ENCODE measurements around the gene SLC44A5.
"Not testable (repeated sequence)": the region's sequence is repeated elsewhere in the genome, so short reads cannot be mapped to it uniquely, and the experiment has no call there.

The SLC44A5 gene

DNA sequence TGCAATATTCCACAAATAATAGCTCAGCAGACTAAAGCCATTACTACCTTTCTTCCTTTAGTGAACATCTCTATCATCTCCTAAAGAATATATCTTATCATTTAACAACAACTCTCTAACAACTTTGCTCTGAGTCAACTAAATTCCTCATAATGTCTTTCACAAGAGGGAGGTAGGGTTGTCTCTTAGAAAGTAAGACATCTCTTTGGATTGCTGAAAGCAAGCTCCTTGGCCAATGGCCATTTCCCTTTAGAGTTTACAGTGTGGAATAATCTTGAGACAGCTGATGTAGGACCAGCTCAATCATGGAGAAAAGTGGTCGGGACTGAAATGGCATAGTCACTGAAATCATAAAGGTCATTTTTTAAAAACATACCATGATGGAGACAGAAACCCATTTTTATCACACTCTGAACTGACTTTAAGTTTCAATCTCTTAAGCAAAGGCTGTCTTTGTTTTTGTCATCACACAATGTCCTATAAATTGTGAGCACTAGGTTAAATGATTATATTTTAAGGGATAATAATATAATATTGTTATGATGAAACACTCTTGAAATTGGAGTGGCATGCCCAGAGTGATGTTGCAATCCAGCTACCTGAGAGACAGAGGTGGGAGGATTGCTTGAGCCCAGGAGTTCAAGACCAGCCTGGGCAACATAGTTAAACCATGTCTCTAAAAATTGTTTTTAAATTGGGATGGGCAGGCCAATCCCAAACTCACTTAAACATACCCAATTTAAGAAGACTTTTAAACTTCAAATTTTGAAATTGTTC is 91.1 kb downstream of the SLC44A5 start:
- DNase-seq (ENCODE audit: insufficient read length) (no peak), FAIRE-seq (no peak)
- TF ChIP-seq POLR2A (IDR thresholded peaks at IDR 0.05; ENCODE audit: low read depth, low read length): no peak
- no peak for TF ChIP-seq TAF1 (IDR thresholded peaks at IDR 0.05; ENCODE audit: borderline replicate concordance, low read depth, low read length)
- no peak for TF ChIP-seq POLR2AphosphoS5 (IDR thresholded peaks at IDR 0.05; ENCODE audit: low read depth, low read length)

DNA sequence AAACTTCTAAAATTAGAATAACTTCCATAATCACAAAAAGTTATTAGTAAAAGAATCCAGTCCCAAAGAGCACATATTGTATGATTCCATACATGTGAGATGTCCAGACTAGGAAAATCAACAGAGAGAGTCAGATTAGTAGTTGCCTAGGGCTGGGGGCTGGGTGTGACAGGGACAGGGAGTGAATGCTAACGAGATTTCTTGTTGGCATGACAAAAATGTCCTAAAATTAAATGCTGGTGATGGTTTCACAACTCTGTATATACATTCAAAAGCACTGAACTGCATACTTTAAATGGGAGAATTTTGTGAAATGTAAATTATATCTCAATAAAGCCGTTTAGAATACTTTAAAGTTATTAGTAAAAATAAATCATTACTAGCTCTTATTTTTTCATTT is 92.2 kb downstream of the SLC44A5 start:
- TF ChIP-seq POLR2AphosphoS5 (IDR thresholded peaks at IDR 0.05; ENCODE audit: low read depth, low read length) (no peak), POLR2A (IDR thresholded peaks at IDR 0.05; ENCODE audit: low read depth, low read length) (no peak), TAF1 (IDR thresholded peaks at IDR 0.05; ENCODE audit: borderline replicate concordance, low read depth, low read length) (no peak)
- FAIRE-seq (no peak), DNase-seq (ENCODE audit: insufficient read length) (no peak)

DNA sequence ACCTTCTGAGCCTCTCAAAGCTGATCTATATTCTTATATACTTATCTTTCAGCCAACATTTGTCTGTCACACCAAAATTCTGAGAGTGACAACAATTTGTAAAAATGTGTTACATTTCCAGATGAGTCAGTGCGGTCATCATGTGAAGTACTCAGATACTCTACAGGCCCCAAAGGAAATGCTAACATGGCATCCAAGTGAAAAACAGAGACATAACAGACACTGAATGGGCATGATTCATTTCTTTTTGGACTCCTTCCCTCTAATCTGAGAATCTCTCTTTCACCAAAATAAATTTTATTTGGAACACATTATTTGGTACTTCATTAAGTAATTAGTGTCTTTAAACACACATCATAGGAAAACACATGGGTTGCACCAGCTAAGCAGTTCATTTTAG is 96.6 kb downstream of the SLC44A5 start:
- FAIRE-seq (no peak), DNase-seq (ENCODE audit: insufficient read length) (no peak)
- TF ChIP-seq POLR2A (IDR thresholded peaks at IDR 0.05; ENCODE audit: low read depth, low read length): no peak
- TF ChIP-seq POLR2AphosphoS5 (IDR thresholded peaks at IDR 0.05; ENCODE audit: low read depth, low read length): no peak
- no peak for TF ChIP-seq TAF1 (IDR thresholded peaks at IDR 0.05; ENCODE audit: borderline replicate concordance, low read depth, low read length)

DNA sequence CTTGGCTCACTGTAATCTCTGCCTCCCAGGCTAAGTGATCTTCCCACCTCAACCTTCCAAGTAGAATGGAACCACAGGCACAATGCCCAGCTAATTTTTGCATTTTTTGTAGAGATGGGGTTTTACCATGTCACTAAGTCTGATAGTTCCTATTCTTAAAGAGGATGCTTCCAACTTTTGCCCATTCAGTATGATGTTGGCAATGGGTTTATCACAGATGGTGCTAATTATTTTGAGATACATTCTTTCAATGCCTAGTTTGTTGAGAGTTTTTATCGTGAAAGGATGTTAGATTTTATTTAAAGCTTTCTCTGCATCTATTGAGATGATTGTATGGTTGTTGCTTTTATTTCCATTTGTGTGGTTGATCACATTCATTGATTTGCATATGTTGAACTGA is 103.9 kb downstream of the SLC44A5 start:
- DNase-seq (ENCODE audit: insufficient read length): no peak
- TF ChIP-seq TAF1 (IDR thresholded peaks at IDR 0.05; ENCODE audit: borderline replicate concordance, low read depth, low read length) (no peak), POLR2AphosphoS5 (IDR thresholded peaks at IDR 0.05; ENCODE audit: low read depth, low read length) (no peak), POLR2A (IDR thresholded peaks at IDR 0.05; ENCODE audit: low read depth, low read length) (no peak)
- no peak for FAIRE-seq

DNA sequence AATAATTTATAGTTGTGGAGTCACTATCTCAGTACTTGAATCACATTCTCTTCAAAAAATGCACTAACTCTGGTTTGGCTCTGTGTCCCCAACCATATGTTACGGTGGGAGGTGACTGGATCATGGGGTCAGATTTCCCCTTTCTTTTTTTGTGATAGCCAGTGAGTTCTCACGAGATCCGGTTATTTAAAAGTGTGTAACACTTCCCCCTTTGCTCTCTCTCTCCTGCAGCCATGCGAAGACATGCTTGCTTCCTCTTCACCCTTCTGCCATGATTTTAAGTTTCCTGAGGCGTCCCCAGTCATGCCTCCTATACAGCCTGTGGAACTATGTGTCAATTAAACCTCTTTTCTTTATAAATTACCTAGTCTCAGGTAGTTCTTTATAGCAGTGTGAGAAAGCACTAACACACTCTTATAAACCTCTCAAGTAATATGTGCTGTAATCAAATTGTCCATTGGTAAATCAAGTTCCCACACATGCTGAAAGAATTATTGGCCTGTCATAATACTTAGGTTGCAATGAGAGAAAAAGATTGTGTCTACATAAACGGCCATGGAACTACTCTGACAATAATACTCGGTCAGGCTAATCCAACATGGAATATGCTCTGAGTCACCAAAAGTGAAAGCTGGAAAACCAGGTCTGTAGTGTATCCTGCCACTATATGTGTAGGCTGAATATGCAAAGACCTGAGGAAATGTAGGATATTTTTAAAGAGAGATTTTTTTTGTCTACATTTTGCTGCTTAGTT is 107.5 kb downstream of the SLC44A5 start:
- TF ChIP-seq TAF1 (IDR thresholded peaks at IDR 0.05; ENCODE audit: borderline replicate concordance, low read depth, low read length): no peak
- no peak for TF ChIP-seq POLR2A (IDR thresholded peaks at IDR 0.05; ENCODE audit: low read depth, low read length)
- TF ChIP-seq POLR2AphosphoS5 (IDR thresholded peaks at IDR 0.05; ENCODE audit: low read depth, low read length): no peak
- no peak for FAIRE-seq
- no peak for DNase-seq (ENCODE audit: insufficient read length)

DNA sequence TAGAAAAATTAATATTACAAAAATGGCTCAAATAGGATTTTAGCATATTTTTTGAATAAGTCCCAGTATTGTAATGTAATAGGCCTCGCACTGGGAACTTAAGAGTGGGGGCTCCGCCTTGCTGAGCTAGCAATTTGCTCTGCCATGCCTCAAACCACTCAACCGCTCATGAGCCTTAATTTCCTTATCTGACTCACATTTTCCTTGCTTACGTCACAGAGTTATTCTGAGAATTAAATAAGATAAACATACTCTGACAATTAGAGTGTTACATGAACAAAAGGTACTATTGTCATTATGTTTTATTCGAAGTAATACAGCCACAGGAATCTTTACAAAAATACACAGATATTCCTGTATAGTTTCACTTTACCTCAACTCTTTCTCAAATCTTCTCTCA is 108.1 kb downstream of the SLC44A5 start:
- FAIRE-seq: no peak
- no peak for DNase-seq (ENCODE audit: insufficient read length)
- TF ChIP-seq TAF1 (IDR thresholded peaks at IDR 0.05; ENCODE audit: borderline replicate concordance, low read depth, low read length) (no peak), POLR2A (IDR thresholded peaks at IDR 0.05; ENCODE audit: low read depth, low read length) (no peak), POLR2AphosphoS5 (IDR thresholded peaks at IDR 0.05; ENCODE audit: low read depth, low read length) (no peak)

DNA sequence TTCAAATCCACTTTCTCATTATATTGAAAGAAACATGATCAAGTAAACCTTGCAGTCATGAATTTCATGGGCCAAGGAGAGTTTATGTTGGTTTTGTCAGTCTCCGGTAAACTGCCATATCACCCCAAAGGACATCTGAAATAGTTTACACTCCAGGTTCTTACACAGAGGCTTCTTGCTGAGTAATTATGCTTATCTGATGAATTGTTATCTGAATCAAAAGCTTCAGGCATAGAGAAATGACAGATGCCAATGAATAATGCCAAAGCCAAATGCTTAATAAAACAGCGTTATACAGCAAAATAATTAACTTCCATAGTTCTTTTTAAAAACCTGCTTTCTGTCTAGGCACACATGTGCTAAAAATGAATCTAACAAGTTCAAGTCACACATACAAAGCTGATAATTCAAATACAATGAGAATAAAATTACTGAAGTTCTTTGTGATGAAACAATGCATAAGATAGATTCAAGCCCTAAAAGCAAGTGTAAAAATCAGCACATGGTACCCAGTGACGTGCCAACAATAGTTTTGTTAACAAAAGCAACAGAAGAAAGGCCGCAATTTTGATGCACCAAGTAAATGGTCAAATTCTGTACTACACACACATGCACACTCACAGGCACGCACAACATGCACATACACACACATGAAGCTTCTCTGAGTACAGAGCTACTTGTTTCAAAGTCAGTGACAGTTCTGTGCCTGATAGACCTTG is 109.2 kb downstream of the SLC44A5 start:
- DNase-seq (ENCODE audit: insufficient read length) (no peak), FAIRE-seq (no peak)
- TF ChIP-seq TAF1 (IDR thresholded peaks at IDR 0.05; ENCODE audit: borderline replicate concordance, low read depth, low read length) (no peak), POLR2A (IDR thresholded peaks at IDR 0.05; ENCODE audit: low read depth, low read length) (no peak), POLR2AphosphoS5 (IDR thresholded peaks at IDR 0.05; ENCODE audit: low read depth, low read length) (no peak)

DNA sequence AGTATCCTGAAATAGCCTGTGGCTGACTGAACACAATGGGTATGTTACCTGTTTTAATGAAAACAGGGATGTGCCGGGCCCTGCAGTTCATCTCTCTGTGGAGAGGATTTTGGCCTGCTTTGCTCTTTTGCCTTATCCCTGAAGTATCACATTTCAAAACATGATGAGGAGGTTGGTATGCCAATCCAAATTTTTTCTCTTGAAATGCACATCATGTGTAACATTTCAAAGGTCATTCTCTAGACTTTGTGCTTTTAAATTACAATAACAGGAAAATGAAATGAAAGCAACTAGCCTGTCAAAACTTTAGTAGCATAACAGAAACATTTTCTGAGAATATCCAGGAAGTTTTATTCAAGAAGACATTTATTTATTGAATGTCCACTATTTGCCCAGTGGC is 118.9 kb downstream of the SLC44A5 start:
- TF ChIP-seq POLR2A (IDR thresholded peaks at IDR 0.05; ENCODE audit: low read depth, low read length) (no peak), TAF1 (IDR thresholded peaks at IDR 0.05; ENCODE audit: borderline replicate concordance, low read depth, low read length) (no peak), POLR2AphosphoS5 (IDR thresholded peaks at IDR 0.05; ENCODE audit: low read depth, low read length) (no peak)
- no peak for FAIRE-seq
- DNase-seq (ENCODE audit: insufficient read length): no peak

DNA sequence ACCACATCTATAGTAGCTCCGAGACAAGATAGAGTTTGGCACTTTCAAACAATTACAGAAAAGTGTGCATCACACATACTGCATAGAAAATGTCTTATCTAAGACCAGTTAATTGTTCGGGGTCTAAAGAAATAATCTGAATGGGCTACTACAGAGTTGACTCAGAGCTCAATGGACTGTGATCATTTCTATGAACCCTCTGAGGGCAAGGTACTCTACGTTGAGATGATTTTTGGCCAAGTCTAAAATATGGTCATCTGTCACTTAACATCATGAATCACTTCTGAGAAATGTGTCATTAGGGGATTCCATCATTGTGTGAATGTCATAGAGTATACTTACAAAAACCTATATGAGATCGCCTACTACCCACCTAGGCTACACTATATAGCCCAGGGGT is 123.5 kb downstream of the SLC44A5 start:
- TF ChIP-seq TAF1 (IDR thresholded peaks at IDR 0.05; ENCODE audit: borderline replicate concordance, low read depth, low read length): no peak
- TF ChIP-seq POLR2A (IDR thresholded peaks at IDR 0.05; ENCODE audit: low read depth, low read length): no peak
- TF ChIP-seq POLR2AphosphoS5 (IDR thresholded peaks at IDR 0.05; ENCODE audit: low read depth, low read length): no peak
- no peak for FAIRE-seq
- DNase-seq (ENCODE audit: insufficient read length): no peak

DNA sequence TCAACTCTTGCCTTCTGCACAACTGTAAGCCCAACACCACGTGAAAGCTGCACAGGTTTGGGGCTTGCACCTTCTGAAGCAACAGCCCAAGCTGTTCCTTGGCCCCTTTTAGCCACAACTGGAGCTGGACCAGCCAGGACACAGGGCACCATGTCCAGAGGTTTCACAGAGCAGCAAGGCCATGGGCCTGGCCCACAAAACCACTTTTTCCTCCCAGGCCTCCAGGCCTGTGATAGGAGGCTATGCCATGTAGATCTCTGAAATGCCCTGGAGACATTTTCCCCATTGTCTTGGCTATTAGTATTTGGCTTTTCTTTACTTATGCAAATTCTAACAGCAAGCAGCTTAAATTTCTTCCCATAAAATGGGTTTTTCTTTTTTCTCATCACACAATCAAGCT is 126.1 kb downstream of the SLC44A5 start:
- TF ChIP-seq TAF1 (IDR thresholded peaks at IDR 0.05; ENCODE audit: borderline replicate concordance, low read depth, low read length): no peak
- TF ChIP-seq POLR2A (IDR thresholded peaks at IDR 0.05; ENCODE audit: low read depth, low read length): no peak
- TF ChIP-seq POLR2AphosphoS5 (IDR thresholded peaks at IDR 0.05; ENCODE audit: low read depth, low read length): no peak
- DNase-seq (ENCODE audit: insufficient read length) (no peak), FAIRE-seq (no peak)

DNA sequence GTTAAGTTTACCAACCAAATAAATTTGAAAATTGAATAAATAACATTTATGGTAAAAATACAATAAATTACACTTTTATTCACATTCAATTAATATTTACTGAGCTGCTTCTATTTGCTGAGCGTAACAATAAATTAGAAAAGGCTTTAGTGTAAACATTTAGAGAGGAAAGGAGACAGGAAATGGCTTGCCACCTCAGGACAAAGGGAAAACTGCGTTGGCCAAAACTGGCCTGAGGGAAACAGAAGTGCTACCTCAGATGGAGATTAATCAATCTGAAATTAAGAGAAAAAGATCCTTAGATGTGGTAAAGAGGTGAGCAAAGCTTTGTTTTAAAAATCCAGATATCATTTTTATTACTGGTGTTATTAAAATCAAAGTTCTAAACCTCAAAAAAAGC is 128.0 kb downstream of the SLC44A5 start:
- TF ChIP-seq POLR2A (IDR thresholded peaks at IDR 0.05; ENCODE audit: low read depth, low read length) (no peak), TAF1 (IDR thresholded peaks at IDR 0.05; ENCODE audit: borderline replicate concordance, low read depth, low read length) (no peak), POLR2AphosphoS5 (IDR thresholded peaks at IDR 0.05; ENCODE audit: low read depth, low read length) (no peak)
- DNase-seq (ENCODE audit: insufficient read length): no peak
- no peak for FAIRE-seq

DNA sequence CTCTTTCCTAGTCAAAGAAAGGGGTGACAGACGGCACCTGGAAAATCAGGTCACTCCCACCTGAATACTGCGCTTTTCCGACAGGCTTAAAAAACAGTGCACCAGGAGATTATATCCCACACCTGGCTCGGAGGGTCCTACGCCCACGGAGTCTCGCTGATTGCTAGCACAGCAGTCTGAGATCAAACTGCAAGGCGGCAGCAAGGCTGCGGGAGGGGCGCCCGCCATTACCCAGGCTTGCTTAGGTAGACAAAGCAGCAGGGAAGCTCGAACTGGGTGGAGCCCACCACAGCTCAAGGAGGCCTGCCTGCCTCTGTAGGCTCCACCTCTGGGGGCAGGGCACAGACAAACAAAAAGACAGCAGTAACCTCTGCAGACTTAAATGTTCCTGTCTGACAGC is 134.4 kb downstream of the SLC44A5 start:
- not testable (repeated sequence) for FAIRE-seq; DNase-seq (ENCODE audit: insufficient read length)
